ENCODE measurements around the gene GPR42.

Gene GPR42

GRCh38 chr19:35416331-35416730 lies 45.5 kb downstream of the GPR42 start:
- TF ChIP-seq CTCF (IDR thresholded peaks at IDR 0.05; ENCODE audit: insufficient read depth, low read depth, low read length, missing control alignments) = no peak
- DNase-seq (ENCODE audit: low read depth) = no peak
- no peak overlapping the region for H3K4me3 ChIP-seq (ENCODE audit: low read length)

DNA sequence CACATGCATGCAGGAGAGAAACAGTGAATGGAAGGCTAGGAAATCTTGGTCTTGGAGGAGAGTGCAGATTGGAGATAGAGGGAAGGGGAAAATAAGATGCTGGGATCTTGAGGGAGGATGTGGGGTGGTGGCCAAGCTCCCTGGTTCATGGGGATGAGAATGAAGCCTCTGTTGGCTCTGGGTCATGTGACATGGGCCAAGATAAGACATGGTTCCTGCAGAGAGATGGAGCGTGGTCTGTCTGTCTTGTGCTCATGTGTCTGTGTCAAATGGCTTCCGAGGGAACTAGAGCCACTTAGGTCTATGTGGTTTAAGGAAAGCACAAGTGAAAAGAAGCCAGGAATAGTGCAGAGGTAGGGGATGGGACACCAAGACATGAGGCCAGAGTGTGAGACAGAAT lies 46.4 kb downstream of the GPR42 start:
- H3K4me3 ChIP-seq (ENCODE audit: low read length) = no peak overlapping the region
- no peak for DNase-seq (ENCODE audit: low read depth)
- no peak for TF ChIP-seq CTCF (IDR thresholded peaks at IDR 0.05; ENCODE audit: insufficient read depth, low read depth, low read length, missing control alignments)

DNA sequence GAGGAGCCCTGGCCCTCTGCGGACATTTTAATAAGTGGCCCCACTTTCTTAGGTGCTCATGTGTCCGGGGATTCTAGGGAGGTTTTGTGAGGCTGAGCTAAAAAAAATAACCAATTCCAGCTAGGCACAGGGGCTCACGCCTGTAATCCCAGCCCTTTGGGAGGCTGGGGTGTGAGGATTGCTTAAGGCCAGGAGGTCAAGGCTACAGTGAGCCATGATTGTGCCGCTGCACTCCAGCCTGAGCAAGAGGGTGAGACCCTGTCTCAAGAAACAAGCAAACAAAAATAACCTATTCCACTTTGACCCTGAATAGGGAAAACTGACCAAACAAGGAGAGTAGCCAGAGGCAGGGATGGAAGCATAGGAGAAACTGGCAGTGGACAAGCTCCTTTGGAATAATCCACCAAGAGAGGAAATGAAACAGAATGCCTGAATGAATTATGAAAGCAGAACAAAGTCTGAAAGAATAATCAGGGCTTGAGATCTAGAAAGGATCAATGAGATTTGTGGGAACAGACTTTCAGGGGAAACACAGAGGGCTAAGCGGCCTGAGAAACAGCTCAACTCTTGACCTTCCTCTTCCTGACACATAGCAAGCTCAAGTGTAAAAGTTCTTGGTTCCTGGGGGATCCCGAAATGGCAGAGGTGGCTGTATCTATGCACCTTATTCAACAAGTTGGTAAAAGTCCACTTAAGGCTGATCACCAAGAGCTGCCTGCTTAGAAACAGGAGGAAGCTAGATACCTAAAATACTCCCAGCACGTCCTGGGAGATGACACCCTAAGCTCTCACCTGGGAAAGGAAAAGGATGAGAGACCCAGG lies 47.1 kb downstream of the GPR42 start:
- H3K4me3 ChIP-seq (ENCODE audit: low read length) = no peak overlapping the region
- no peak for DNase-seq (ENCODE audit: low read depth)
- no peak for TF ChIP-seq CTCF (IDR thresholded peaks at IDR 0.05; ENCODE audit: insufficient read depth, low read depth, low read length, missing control alignments)

DNA sequence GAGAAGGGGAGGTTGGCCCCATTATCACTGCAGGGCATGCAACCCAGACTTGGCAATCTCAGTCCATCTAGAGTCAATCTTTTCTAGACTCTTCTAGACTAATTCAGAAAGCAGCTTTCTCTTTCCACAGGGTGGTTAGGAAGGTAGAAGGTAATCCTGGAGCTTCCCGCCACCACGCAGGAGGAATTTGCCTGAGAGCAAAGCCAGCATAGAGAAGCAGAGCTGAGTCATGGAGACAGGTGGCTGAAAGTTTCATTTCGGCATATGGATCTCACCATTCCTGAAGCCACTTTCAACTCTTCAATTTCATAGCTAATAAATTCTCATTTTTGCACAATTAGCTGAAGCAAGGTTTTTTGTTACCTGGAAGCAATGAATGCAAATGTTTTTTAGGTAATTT lies 48.2 kb downstream of the GPR42 start:
- no peak overlapping the region for H3K4me3 ChIP-seq (ENCODE audit: low read length)
- no peak for DNase-seq (ENCODE audit: low read depth)
- TF ChIP-seq CTCF (IDR thresholded peaks at IDR 0.05; ENCODE audit: insufficient read depth, low read depth, low read length, missing control alignments) = no peak

- DNase-seq (ENCODE audit: low read depth) = no peak
- no peak overlapping the region for H3K4me3 ChIP-seq (ENCODE audit: low read length)
Measured at GRCh38 chr19:35419805-35420204, 48.9 kb downstream of the GPR42 start.

DNA sequence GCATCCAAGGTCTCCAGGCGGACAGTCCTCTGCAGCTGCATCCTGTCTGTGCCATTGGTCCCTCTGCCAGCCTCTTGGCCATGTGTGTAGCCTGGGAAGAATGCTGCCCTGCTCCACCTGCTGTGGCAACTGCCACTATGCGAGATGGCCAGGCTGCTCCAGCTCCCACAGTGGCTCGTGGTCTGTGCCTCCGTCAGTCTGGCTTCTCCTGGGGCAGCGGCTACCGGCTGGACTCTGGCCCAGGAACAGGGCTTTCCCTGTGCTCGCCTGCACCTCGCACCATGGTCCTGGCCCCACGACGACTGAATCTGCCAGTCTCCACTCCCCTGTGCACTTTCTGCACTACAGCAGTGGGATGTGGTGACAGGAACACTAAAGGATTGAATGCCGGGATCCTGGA lies 50.5 kb downstream of the GPR42 start:
- no peak overlapping the region for H3K4me3 ChIP-seq (ENCODE audit: low read length)
- TF ChIP-seq CTCF (IDR thresholded peaks at IDR 0.05; ENCODE audit: insufficient read depth, low read depth, low read length, missing control alignments) = no peak
- DNase-seq (ENCODE audit: low read depth) = no peak

More at GRCh38 chr19:35419805-35420204, 48.9 kb downstream of the GPR42 start:
- no peak for TF ChIP-seq CTCF (IDR thresholded peaks at IDR 0.05; ENCODE audit: insufficient read depth, low read depth, low read length, missing control alignments)
